A549 (cell line): Measurements from ENCODE around the gene RNF17. TPM values are rescaled to one million over a fixed set of nuclear protein-coding genes. Genes with fewer than 3 reads are reported as not detected.

ENCODE experiments used
- ATAC-seq, 2 experiments: fragments of 200-7000 bp in 1 of 2; fragments of >200 bp in 1 of 2; cut with Nextera tagmentation in 1 of 2; cut with Tn5 transposase in 1 of 2; 3 replicates each; pipeline versions ENCODE4 v1.8.0 to v1.9.1; 2018 to 2020; ENCODE audit warnings: mild to moderate bottlenecking in 1 of 2, moderate library complexity in 1 of 2
- CTCF ChIA-PET: fragments of 300-600 bp; sonication (Branson Sonifier 250); formaldehyde crosslinking; extraction: SDS; loops from one replicate; lab custom pipeline; 2021; ENCODE audit warnings: antibody characterized with exemption, inconsistent platforms; lab: Yijun Ruan, JAX
- POLR2A ChIA-PET: fragments of 350-600 bp; formaldehyde crosslinking; extraction: SDS; loops from one replicate; lab custom pipeline; 2021; ENCODE audit warnings: antibody characterized with exemption, inconsistent platforms; lab: Yijun Ruan, JAX
- DNase-seq, 2 experiments: peaks; one replicate each; pipeline versions ENCODE4 v3.0.0 to v3.0.0-alpha.2; 2011 to 2016; ENCODE audit warnings: low read depth in 1 of 2, low spot score in 1 of 2
- FAIRE-seq: peaks from 2 replicates; lab custom pipeline; 2011; peaks lifted over from hg19 to GRCh38; lab: Jason Lieb, UNC
- H3K27ac ChIP-seq, 2 experiments: fragments of >200 bp; sonication (Bioruptor Twin); formaldehyde crosslinking; 3 replicates each; pipeline ENCODE4 v1.5.1; 2016 to 2017
- H3K4me1 ChIP-seq: fragments of >200 bp; sonication (Bioruptor Twin); formaldehyde crosslinking; 3 replicates; pipeline ENCODE4 v1.6.1; 2016
- H3K4me2 ChIP-seq: fragments of >200 bp; sonication (Bioruptor Twin); formaldehyde crosslinking; 3 replicates; pipeline ENCODE4 v1.6.1; 2016
- H3K4me3 ChIP-seq: fragments of >200 bp; sonication (Bioruptor Twin); formaldehyde crosslinking; 3 replicates; pipeline ENCODE4 v1.5.1; 2016
- H3K9me3 ChIP-seq: fragments of >200 bp; sonication (Bioruptor Twin); formaldehyde crosslinking; 3 replicates; pipeline ENCODE4 v1.6.1; 2016
- BHLHE40 ChIP-seq: IDR thresholded peaks from 2 replicates; pipeline ENCODE4 v1.6.1; 2012; ENCODE audit warnings: low read depth, low read length, inconsistent platforms
- CBX2 ChIP-seq: fragments of 200-600 bp; sonication (generic); IDR thresholded peaks from 2 replicates; pipeline ENCODE4 v1.6.1; 2016; ENCODE audit warnings: low read depth, mild to moderate bottlenecking, borderline replicate concordance
- CHD2 ChIP-seq: fragments of 150-350 bp; IDR thresholded peaks from 2 replicates; pipeline ENCODE4 v1.6.1; 2014; ENCODE audit warnings: low read length; ENCODE audit not compliant: partially characterized antibody
- EP300 ChIP-seq, 2 experiments: fragments of >200 bp; sonication (Bioruptor Twin); formaldehyde crosslinking; IDR thresholded peaks; 2 replicates in 1 of 2; 3 replicates in 1 of 2; pipeline ENCODE4 v1.6.1; 2016 to 2017
- ESRRA ChIP-seq: fragments of 150-350 bp; IDR thresholded peaks from 2 replicates; pipeline ENCODE4 v1.6.1; 2014; ENCODE audit warnings: mild to moderate bottlenecking, low read length, borderline replicate concordance
- HEYL ChIP-seq: fragments of 250-450 bp; sonication (Bioruptor Pico); IDR thresholded peaks from 2 replicates; pipeline ENCODE4 v1.8.0; 2021; ENCODE audit warnings: mild to moderate bottlenecking, moderate library complexity
- HOXA7 ChIP-seq: fragments of 250-450 bp; sonication (Bioruptor Pico); IDR thresholded peaks from 2 replicates; pipeline ENCODE4 v1.5.0; 2020; ENCODE audit warnings: mild to moderate bottlenecking, moderate library complexity
- HOXB13 ChIP-seq: fragments of 250-450 bp; sonication (Bioruptor Pico); IDR thresholded peaks from 2 replicates; pipeline ENCODE4 v1.5.0; 2020; ENCODE audit warnings: low read depth, mild to moderate bottlenecking, moderate library complexity
- HOXB5 ChIP-seq: fragments of 250-450 bp; sonication (Bioruptor Pico); IDR thresholded peaks from 2 replicates; pipeline ENCODE4 v1.5.0; 2020; ENCODE audit warnings: mild to moderate bottlenecking, moderate library complexity
- JUN ChIP-seq, 2 experiments: fragments of >200 bp; sonication (Bioruptor Twin); formaldehyde crosslinking; IDR thresholded peaks; 2 replicates in 1 of 2; 3 replicates in 1 of 2; pipeline ENCODE4 v1.6.1; 2016 to 2017
- JUNB ChIP-seq: fragments of >200 bp; sonication (Bioruptor Twin); formaldehyde crosslinking; IDR thresholded peaks from 2 replicates; pipeline ENCODE4 v1.6.1; 2016
- KDM1A ChIP-seq: fragments of 200-600 bp; sonication (generic); IDR thresholded peaks from 2 replicates; pipeline ENCODE4 v1.6.1; 2016; ENCODE audit warnings: low read depth, mild to moderate bottlenecking
- MAZ ChIP-seq: fragments of 150-350 bp; IDR thresholded peaks from 2 replicates; pipeline ENCODE4 v1.6.1; 2014; ENCODE audit warnings: antibody characterized with exemption, low read depth, low read length, borderline replicate concordance
- NPAS2 ChIP-seq: fragments of 250-450 bp; sonication (Bioruptor Pico); IDR thresholded peaks from 2 replicates; pipeline ENCODE4 v1.8.0; 2022; ENCODE audit warnings: mild to moderate bottlenecking, moderate library complexity, borderline replicate concordance
- POLR2AphosphoS2 ChIP-seq: conservative IDR thresholded peaks from 2 replicates; pipeline ENCODE4 v1.6.1; 2012; ENCODE audit warnings: low read length, improper control_type of control experiment, inconsistent platforms
- RARB ChIP-seq: fragments of 250-450 bp; sonication (Bioruptor Pico); IDR thresholded peaks from 2 replicates; pipeline ENCODE4 v1.8.0; 2021; ENCODE audit warnings: mild to moderate bottlenecking, moderate library complexity
- RFX5 ChIP-seq: fragments of 450-650 bp; IDR thresholded peaks from 2 replicates; pipeline ENCODE4 v1.7.1; 2014; ENCODE audit warnings: antibody characterized with exemption, mild to moderate bottlenecking, moderate library complexity
- RNF2 ChIP-seq: fragments of 200-600 bp; sonication (generic); IDR thresholded peaks from 2 replicates; pipeline ENCODE4 v1.6.1; 2016; ENCODE audit warnings: low read depth, mild to moderate bottlenecking, antibody characterized with exemption, moderate library complexity, borderline replicate concordance
- SMC3 ChIP-seq: fragments of >200 bp; sonication (Bioruptor Twin); formaldehyde crosslinking; IDR thresholded peaks from 3 replicates; pipeline ENCODE4 v1.6.1; 2018; ENCODE audit warnings: inconsistent platforms
- TP53 ChIP-seq: fragments of 250-450 bp; sonication (Bioruptor Pico); IDR thresholded peaks from 2 replicates; pipeline ENCODE4 v1.5.0; 2021; ENCODE audit warnings: mild to moderate bottlenecking, moderate library complexity
- ZFP36 ChIP-seq: fragments of 450-650 bp; IDR thresholded peaks from 2 replicates; pipeline ENCODE4 v1.6.1; 2014; ENCODE audit warnings: borderline replicate concordance; ENCODE audit not compliant: partially characterized antibody
- ZSCAN20 ChIP-seq: fragments of 250-450 bp; sonication (Bioruptor Pico); IDR thresholded peaks from 2 replicates; pipeline ENCODE4 v1.8.0; 2022; ENCODE audit warnings: mild to moderate bottlenecking, moderate library complexity
- WGBS: methylation state at CpG from one replicate; pipeline ENCODE4 v1.1.6; 2017; ENCODE audit errors: missing lambda C conversion rate; 5-methylcytosine and 5-hydroxymethylcytosine counted together
- polyA plus RNA-seq, 4 experiments: library from polyadenylated mRNA; depleted of rRNA in 3 of 4; stranded (reverse); fragments of >200 nt; fragmentation: RNase III in 1 of 4; extraction: RNeasy Plus Mini Kit Qiagen cat#74134 plus additional on column Dnase treatment in 1 of 4; gene quantifications; 2 replicates in 3 of 4; 3 replicates in 1 of 4; pipeline ENCODE4 v1.2.3, GENCODE V29; 2011 to 2017
- TF ChIP-seq, protein P1 (sequence below): fragments of 150-350 bp; IDR thresholded peaks from 2 replicates; pipeline ENCODE4 v1.6.1; 2014; ENCODE audit warnings: low read depth, mild to moderate bottlenecking, low read length
- TF ChIP-seq, protein P2 (sequence below): fragments of >200 bp; sonication (Bioruptor Twin); formaldehyde crosslinking; IDR thresholded peaks from 3 replicates; pipeline ENCODE4 v1.5.1; 2016
- TF ChIP-seq, protein P3 (sequence below): IDR thresholded peaks from 2 replicates; pipeline ENCODE4 v1.6.1; 2012

The RNF17 gene
- polyA plus RNA-seq, 2 of the 4 experiments (the other 2 are of a cell fraction) = not detected

DNA sequence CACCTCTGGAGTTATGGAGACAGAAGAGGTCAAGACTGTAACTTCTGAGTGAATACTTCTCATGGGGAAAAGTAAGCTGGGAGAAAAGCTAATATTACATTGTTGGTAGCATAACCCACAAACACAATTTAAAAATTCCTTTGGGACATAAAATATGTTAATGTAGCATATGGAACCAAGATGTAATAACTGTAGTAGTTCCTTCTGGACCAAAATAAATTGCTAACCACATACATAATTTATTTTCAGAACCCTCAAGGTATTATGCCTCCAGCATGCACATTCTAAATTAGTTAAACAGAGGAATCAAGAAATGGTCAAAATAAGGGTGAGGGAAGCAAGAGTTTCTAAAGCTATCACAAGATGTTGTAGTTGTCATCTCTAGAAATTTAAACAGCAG is 4.8 kb upstream of the RNF17 start:
- no peak for TF ChIP-seq NPAS2 (CRISPR knock-in tag)
- no peak for TF ChIP-seq JUN (IDR thresholded peaks at IDR 0.05)
- no peak for TF ChIP-seq CBX2
- TF ChIP-seq HOXB13 (CRISPR knock-in tag) = no peak
- no peak for TF ChIP-seq ESRRA
- TF ChIP-seq POLR2AphosphoS2 = no peak
- no peak for TF ChIP-seq HOXA7 (CRISPR knock-in tag)
- no peak for TF ChIP-seq HEYL (CRISPR knock-in tag)
- no peak for TF ChIP-seq RNF2
- no peak for TF ChIP-seq EP300 (IDR thresholded peaks at IDR 0.05)
- no peak for TF ChIP-seq ZSCAN20 (CRISPR knock-in tag)
- TF ChIP-seq SMC3 = no peak
- no peak for TF ChIP-seq HOXB5 (CRISPR knock-in tag)
- TF ChIP-seq RARB = no peak
- TF ChIP-seq, all 56 proteins: peak for 0
- Histone ChIP-seq H3K27ac (no peak overlapping the region), H3K4me1 (no peaks in the 10 kb centered on the region), H3K9me3 (no peaks in the 10 kb centered on the region), H3K4me2 (no peak overlapping the region), H3K4me3 (no peak overlapping the region)
- no peak for ATAC-seq
- no peak for DNase-seq
- FAIRE-seq = no peak
- POLR2A ChIA-PET = no interaction called here
- CTCF ChIA-PET = interaction anchor here (1.1 kb wide), 1 partner anchor 48 kb away, joined by 3 read pairs; no protein-coding TSS in a partner anchor

DNA sequence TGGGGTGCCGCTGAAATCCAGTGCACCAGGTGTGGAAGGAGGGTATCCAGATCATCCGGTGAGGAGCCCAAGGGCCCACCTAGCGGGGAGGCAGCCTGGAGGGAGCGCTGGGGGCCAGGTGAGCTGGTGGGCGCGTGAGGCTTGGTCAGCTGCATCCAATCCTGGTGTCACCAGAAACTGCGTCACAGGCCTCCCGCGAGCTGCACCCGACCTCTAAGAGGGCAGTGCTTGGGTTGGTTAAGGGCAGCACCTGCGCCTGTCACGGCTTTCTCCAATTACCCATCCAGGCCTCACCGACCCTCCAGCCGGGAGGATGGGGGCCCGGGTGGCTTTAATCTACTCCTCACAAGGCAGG is 284 bp downstream of the RNF17 start:
- H3K9me3 ChIP-seq = no peaks in the 10 kb centered on the region
- H3K4me2 ChIP-seq = no peak overlapping the region
- 80% methylated on average over 15 of the region's 15 CpGs for WGBS
- H3K4me3 ChIP-seq = no peak overlapping the region
- ChIA-PET CTCF (no interaction called here), POLR2A (no interaction called here)
- DNase-seq (no peak), FAIRE-seq (no peak), ATAC-seq (no peak)
- TF ChIP-seq HEYL (CRISPR knock-in tag) (no peak), POLR2AphosphoS2 (no peak)
- TF ChIP-seq, protein P1, sequence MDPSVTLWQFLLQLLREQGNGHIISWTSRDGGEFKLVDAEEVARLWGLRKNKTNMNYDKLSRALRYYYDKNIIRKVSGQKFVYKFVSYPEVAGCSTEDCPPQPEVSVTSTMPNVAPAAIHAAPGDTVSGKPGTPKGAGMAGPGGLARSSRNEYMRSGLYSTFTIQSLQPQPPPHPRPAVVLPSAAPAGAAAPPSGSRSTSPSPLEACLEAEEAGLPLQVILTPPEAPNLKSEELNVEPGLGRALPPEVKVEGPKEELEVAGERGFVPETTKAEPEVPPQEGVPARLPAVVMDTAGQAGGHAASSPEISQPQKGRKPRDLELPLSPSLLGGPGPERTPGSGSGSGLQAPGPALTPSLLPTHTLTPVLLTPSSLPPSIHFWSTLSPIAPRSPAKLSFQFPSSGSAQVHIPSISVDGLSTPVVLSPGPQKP = no peak
- H3K27ac ChIP-seq = no peak overlapping the region
- H3K4me1 ChIP-seq = no peaks in the 10 kb centered on the region

DNA sequence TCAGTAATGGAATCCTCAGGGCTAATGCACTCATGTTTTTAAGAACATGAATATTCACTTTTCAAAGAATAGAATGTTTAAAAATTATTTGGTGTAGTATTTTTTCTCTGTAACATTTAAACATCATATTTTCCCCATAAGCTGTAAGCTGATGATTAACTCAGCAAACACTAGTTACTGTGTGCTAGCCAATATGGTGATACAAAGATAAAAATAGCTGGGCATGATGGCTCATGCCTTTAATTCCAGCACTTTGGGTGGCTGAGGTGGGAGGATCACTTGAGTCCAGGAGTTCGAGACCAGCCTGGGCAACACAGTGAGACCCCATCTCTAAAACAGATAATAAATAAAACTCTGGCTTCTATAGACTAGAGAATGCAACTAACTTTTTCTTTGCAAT is 13.2 kb downstream of the RNF17 start:
- WGBS = 3% methylated on average over 1 of the region's 1 CpG
- Histone ChIP-seq H3K27ac (no peak overlapping the region), H3K4me3 (no peak overlapping the region), H3K4me2 (no peak overlapping the region), H3K9me3 (no peaks in the 10 kb centered on the region), H3K4me1 (no peaks in the 10 kb centered on the region)
- FAIRE-seq = no peak
- TF ChIP-seq KDM1A (no peak), BHLHE40 (no peak), CHD2 (no peak), RFX5 (no peak)
- TF ChIP-seq, protein P2, sequence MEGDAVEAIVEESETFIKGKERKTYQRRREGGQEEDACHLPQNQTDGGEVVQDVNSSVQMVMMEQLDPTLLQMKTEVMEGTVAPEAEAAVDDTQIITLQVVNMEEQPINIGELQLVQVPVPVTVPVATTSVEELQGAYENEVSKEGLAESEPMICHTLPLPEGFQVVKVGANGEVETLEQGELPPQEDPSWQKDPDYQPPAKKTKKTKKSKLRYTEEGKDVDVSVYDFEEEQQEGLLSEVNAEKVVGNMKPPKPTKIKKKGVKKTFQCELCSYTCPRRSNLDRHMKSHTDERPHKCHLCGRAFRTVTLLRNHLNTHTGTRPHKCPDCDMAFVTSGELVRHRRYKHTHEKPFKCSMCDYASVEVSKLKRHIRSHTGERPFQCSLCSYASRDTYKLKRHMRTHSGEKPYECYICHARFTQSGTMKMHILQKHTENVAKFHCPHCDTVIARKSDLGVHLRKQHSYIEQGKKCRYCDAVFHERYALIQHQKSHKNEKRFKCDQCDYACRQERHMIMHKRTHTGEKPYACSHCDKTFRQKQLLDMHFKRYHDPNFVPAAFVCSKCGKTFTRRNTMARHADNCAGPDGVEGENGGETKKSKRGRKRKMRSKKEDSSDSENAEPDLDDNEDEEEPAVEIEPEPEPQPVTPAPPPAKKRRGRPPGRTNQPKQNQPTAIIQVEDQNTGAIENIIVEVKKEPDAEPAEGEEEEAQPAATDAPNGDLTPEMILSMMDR = no peak
- no peak for ATAC-seq
- DNase-seq = no peak
- POLR2A ChIA-PET = no interaction called here
- CTCF ChIA-PET = no interaction called here

DNA sequence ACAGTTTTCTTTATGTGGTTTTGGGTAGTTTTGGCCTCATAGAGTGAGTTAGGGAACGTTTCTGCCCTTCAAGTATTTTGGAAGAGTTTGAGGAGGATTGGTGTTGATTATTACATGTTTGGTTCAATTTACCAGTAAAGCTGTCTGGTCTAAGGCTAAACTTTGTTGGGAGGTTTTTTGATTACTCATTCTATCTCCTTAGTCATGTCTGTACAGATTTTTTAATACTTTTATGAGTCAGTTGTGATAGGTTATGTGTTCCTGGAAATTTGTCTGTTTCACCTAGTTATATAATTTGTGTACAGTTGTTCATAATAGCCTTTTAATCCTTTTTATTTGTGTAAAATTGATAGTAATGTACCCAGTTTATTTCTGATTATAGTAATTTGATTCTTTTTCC is 20.4 kb downstream of the RNF17 start:
- TF ChIP-seq JUNB = no peak
- TF ChIP-seq RFX5 = no peak
- TF ChIP-seq MAZ = no peak
- no peak for TF ChIP-seq TP53 (CRISPR knock-in tag)
- TF ChIP-seq RNF2 = no peak
- TF ChIP-seq ZFP36 = no peak
- TF ChIP-seq, protein P3, sequence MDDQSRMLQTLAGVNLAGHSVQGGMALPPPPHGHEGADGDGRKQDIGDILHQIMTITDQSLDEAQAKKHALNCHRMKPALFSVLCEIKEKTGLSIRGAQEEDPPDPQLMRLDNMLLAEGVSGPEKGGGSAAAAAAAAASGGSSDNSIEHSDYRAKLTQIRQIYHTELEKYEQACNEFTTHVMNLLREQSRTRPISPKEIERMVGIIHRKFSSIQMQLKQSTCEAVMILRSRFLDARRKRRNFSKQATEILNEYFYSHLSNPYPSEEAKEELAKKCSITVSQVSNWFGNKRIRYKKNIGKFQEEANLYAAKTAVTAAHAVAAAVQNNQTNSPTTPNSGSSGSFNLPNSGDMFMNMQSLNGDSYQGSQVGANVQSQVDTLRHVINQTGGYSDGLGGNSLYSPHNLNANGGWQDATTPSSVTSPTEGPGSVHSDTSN = no peak
- H3K4me1 ChIP-seq = no peaks in the 10 kb centered on the region
- 0% methylated on average over 1 of the region's 1 CpG for WGBS
- H3K27ac ChIP-seq = no peak overlapping the region
- FAIRE-seq = no peak
- H3K4me2 ChIP-seq = no peak overlapping the region
- no peak overlapping the region for H3K4me3 ChIP-seq
- ChIA-PET CTCF (no interaction called here), POLR2A (no interaction called here)
- peaks cover 9% of the 10 kb centered on the region; the same call in 2 of the 3 replicates for H3K9me3 ChIP-seq
- no peak for ATAC-seq
- DNase-seq = no peak
